ENCODE results near the gene TUBB4A.

DNA sequence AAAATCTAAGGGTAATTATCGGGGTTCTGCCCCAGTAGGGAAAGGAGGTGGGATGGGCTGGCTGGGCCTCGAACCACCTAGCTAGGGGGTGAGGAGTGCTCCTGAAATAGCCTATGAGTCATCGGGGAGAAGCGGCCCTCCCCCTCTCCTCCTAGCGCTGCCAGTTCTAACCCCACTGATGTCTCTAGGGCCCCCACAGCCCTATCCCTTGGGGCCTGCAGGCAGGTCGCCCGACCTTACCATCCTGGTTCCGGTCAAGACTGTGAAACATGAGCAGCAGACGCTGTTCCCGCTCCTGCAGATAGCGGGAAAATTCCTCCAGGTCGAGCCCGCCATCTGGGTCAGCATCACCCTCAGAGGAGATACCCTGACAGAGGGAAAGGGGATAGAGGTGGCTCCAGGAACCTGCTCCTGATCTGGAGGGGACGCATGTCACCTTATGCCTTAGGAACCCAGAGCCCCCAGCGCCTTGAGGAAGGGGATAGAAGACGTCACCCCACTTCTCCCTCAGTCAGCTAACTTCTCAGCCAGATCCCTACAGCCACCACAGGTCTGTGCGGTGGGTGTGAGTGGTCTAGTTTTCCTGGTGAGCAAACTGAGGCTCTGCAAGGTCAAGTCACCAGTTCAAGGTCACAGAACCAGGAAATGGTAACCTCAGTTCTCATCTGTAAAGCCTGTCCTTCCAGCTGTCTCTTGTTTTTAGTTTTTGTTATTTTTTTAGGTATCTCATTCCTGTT is 44.0 kb downstream of the TUBB4A start:
- TF ChIP-seq POLR2A (IDR thresholded peaks at IDR 0.05; ENCODE audit: low read depth, low read length) (no peak), POLR2AphosphoS5 (IDR thresholded peaks at IDR 0.05; ENCODE audit: low read depth, low read length) (no peak), SPI1 (IDR thresholded peaks at IDR 0.05; ENCODE audit: low read depth, low read length) (no peak), PAX5 (IDR thresholded peaks at IDR 0.05; ENCODE audit: insufficient read depth, low read length, severe bottlenecking) (no peak), POU2F2 (IDR thresholded peaks at IDR 0.05; ENCODE audit: low read depth, low read length) (no peak), TAF1 (IDR thresholded peaks at IDR 0.05; ENCODE audit: low read depth, low read length) (no peak)

Data from GM12891 (cell line).